GM13977 (cell line): ENCODE results near the gene HEMGN.
"Not testable (repeated sequence)": the region's sequence is repeated elsewhere in the genome, so short reads cannot be mapped to it uniquely, and the experiment has no call there.

Experiments
- DNase-seq: peaks from one replicate; pipeline ENCODE4 v3.0.0; 2012; ENCODE audit warnings: low spot score
- CTCF ChIP-seq: IDR thresholded peaks from 2 replicates; pipeline ENCODE4 v1.5.1; 2012; ENCODE audit warnings: mild to moderate bottlenecking, control low read depth; ENCODE audit not compliant: insufficient read depth; ENCODE audit errors: extremely low read depth, missing control alignments
- in situ Hi-C: fragments of 300-500 bp; cut with MboI; formaldehyde crosslinking; loops from one replicate; pipeline ENCODE4 v1.12.0; 2022; ENCODE audit warnings: low sequenced_read_pairs, low pct_unique_long_range_greater_than_20kb, mixed read lengths, inconsistent platforms; ENCODE audit not compliant: unreplicated experiment

Gene HEMGN

DNA sequence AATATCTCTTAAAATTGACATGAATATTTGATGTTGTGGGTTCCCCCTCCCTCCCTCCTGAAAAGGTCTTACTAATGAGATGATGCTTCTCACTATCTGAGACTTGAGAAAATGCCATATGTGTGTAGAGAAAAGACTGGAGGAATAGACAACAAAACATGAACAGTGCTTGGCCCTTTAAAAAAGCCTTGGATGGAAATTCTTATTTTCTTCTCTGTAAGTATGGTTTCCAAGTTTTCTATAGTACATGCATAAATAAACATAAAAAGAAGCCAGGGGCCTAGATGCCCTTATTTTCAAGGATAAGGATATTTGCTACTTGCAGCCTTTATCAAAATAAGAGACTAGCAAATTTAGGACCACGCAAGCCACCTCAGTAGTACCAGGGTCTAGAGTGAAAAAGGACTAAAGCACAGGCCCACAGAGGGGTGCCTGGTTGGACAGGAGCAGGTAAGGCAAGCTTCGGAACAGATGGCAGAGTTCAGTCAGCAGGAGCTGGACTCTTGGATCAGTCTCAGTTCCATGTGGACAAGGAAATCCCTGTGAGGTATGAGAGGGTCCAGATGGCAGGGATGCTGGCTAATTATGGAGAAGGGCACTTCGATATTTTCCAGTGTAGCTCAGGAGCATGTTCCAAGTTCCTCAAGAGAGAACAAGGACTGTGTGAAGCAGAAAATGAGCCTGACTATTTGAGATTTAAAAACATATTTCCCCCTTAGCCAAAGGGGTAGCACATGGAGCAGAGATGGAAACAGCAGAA lies 40.6 kb upstream of the HEMGN start:
- no peak for DNase-seq
- in situ Hi-C loops = no loop called here

DNA sequence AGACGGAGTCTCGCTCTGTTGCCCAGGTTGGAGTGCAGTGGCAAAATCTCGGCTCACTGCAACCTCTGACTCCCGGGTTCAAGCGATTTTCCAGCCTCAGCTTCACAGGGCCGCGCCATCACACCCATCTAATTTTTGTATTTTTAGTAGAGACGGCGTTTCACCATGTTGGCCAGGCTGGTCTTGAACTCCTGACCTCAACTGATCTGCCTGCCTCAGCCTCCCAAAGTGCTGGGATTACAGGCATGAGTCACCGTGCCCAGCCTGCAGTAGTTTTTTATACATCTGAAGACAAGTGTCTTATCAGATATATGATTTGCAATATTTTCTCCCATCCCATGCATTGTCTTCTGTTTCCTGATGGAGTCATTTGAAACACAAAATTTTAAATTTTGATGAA lies 38.7 kb upstream of the HEMGN start:
- DNase-seq, in situ Hi-C loops: not testable (repeated sequence)

More for the DNA sequence above, 40.6 kb upstream of the HEMGN start:
- TF ChIP-seq CTCF = no peak

GRCh38 chr9:97975376-97975775 lies 37.4 kb upstream of the HEMGN start:
- no peak for TF ChIP-seq CTCF
- DNase-seq = no peak
- in situ Hi-C loops = no loop called here

DNA sequence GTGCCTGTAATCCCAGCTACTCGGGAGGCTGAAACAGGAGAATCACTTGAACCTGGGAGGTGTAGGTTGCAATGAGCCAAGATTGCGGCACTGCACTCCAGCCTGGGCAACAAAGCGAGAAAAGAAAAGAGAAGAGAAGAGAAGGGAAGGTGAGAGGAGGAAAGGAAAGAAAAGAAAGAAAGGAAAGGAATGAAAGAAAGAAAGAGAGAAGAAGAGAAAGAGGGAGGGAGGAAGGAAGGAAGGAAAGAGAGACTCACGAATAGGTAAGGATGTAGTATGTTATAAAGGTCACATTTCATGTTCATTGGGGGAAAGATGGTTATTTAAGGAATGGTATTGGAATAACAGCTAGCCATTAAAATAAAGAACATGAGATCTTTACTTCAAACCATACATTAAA lies 34.8 kb upstream of the HEMGN start:
- in situ Hi-C loops = no loop called here
- no peak for DNase-seq
- TF ChIP-seq CTCF = no peak

DNA sequence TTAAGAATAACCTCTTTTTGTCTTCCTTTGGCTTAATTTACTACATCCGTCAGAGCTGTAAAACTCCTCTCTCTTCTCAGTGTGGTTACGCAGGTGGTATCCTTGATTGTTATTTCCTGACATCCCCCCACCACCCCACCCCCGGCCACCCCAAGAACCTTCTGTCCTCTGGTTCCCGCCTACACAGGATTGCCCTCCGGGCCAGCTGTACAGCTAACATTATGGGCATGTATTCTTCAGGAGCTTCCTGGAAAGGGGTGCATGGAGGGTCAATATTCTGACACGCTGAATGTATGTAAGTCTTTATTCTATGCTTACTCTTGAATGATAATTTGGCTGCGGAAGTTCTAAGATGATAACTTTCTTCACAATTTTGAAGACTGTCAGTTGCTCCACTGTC lies 32.2 kb upstream of the HEMGN start:
- no peak for TF ChIP-seq CTCF
- in situ Hi-C loops = no loop called here
- DNase-seq = no peak

- in situ Hi-C loops = no loop called here
- DNase-seq = no peak
- TF ChIP-seq CTCF = no peak
Measured at GRCh38 chr9:97969014-97969413, 31.0 kb upstream of the HEMGN start.

DNA sequence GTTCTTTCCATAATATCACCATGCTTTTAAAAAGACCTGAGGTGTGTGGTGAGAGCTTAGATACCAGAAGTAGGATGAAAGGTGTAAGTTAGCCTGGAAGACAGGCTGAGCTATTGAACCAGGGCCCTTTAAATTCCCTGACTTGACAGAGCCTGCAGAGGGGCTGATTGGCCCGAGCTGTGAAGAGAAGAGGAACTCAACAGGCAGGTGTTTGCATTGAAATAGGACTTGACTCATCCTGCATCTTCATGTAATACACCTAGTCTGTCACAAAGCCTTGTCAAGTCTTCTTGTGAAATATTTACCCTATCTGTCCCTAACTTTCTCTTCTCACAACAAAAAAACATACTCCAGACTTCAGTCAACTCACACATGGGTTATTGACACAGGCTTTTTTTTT lies 28.5 kb upstream of the HEMGN start:
- no peak for TF ChIP-seq CTCF
- in situ Hi-C loops = no loop called here
- no peak for DNase-seq
